LoVo (cell line): Measurements from ENCODE around the gene LORICRIN.
"Not testable (repeated sequence)": the region's sequence is repeated elsewhere in the genome, so short reads cannot be mapped to it uniquely, and the experiment has no call there.

Experiments used
- DNase-seq: peaks from one replicate; pipeline ENCODE4 v3.0.0-alpha.2; 2016; ENCODE audit warnings: low spot score

LORICRIN gene

DNA sequence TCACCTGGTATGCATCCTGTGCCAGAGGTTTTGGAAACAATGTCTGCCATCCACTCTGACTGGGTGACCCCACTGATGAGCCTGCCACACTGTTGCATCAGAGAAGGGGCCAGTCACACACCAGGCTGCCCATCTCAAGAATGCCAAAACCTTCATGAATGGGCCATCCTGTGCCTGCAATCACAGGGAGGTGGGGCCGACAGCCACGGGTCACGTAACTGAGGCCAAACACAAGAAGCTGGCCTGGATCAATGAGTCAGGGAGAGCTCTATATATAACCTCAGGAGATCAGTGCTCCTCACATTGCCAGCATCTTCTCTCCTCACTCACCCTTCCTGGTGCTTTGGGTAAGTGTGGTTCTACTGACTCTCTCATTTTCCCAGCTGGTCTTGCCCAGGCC is at the start of gene LORICRIN:
Gene LORICRIN, plus strand, starts transcription at position 301 of the 400 bp plus-strand sequence. CDS start 1,263 bp downstream, outside the sequence.
- no peak for DNase-seq

DNA sequence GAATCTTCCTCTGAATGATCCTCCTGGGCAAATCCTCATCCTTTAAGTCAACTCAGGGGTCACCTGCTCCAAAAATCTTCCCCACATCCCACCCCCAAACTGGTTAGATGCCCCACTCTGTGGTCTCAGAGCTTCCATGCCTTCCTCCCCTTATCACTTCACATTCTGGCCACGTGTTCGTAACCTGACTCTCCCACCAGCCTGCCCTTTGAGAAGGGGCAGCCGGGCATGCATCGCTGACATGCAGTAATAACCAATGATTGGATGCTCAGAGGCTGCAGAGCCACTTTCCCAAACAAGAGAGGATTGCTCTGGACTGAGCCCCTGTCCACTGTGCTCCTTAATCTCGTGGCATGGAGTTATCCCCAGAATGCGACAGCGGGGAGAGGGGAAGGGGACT is 49.3 kb upstream of the LORICRIN start:
- DNase-seq: no peak

- DNase-seq: no peak
Observed at GRCh38 chr1:153212201-153212600, 47.3 kb upstream of the LORICRIN start.

GRCh38 chr1:153213519-153213918 is 46.0 kb upstream of the LORICRIN start:
- DNase-seq: no peak

GRCh38 chr1:153217212-153217611 is 42.3 kb upstream of the LORICRIN start, which contains the start of gene PRR9:
Gene PRR9 (plus strand): TSS chr1:153217584. CDS start chr1:153218145, 561 bp downstream.
- DNase-seq: no peak

DNA sequence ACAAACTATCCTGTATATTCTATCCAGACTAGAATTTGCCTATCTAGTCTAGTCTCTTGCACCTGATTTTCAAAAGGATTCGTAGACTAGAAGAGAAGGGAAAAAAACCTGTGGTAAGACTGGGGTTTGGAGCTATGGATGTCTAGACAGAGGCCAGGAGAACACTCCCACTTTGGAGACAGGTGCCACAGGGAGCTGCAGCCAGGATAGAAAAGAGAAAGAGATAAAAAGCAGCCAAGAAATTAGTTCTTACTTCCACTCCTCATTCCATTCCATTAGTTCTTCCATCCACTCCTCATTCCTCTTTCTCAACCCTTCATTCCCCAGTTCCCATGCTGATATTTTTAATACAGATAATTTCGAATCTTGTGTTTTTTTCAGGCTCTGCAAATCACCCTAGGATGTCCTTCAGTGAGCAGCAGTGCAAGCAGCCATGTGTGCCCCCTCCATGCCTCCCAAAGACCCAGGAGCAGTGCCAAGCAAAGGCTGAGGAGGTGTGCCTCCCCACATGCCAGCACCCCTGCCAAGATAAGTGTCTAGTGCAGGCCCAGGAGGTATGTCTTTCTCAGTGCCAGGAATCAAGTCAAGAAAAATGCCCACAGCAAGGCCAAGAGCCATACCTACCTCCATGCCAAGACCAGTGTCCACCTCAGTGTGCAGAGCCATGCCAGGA is 41.6 kb upstream of the LORICRIN start:
- DNase-seq: no peak

DNA sequence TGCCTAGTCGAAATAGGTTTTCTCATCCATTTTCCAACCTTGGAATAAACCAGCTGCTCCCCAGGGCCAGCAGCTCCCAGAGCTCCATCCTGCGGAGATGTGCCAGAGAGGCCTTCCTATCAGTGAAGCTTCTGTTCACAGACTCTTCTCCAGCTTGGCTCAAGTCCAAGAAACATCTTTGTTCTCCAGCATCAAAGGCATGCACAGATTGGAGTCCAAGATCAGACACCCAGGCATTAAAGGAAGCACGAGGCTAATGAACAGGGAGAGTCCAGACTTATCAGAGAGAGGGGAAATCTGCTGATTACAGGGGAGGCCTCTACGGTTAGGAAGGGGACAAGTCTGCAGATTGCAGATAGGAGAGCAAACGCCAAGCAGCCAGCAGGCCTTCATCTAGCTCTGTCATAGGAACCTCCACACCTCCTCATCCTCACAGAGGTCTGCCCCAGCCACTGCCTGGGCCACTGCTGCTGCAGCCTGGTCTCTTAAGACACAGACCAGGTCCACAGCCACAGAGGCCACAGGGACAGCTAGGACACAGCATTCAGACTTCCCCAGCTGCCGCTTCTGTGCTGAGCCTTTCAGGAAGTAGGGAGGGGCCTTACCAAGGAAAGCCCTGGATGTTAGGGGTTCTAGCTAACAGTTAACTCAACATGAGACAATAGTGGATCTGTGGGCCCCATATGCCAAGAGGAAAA is 38.7 kb upstream of the LORICRIN start:
- DNase-seq: no peak

GRCh38 chr1:153223040-153223891 is 36.2 kb upstream of the LORICRIN start:
- peak; percentile 36 for DNase-seq

- no peak for DNase-seq
Observed at GRCh38 chr1:153227810-153228209, 31.7 kb upstream of the LORICRIN start.

GRCh38 chr1:153228491-153228890 is 31.0 kb upstream of the LORICRIN start:
- DNase-seq: no peak

- not testable (repeated sequence) for DNase-seq
Observed at GRCh38 chr1:153229076-153229829, 30.2 kb upstream of the LORICRIN start.

GRCh38 chr1:153231363-153231762 is 28.1 kb upstream of the LORICRIN start:
- DNase-seq: peak; percentile 7

GRCh38 chr1:153231785-153232184 is 27.7 kb upstream of the LORICRIN start:
- DNase-seq: no peak

- DNase-seq: no peak
Observed at GRCh38 chr1:153232553-153232952, 26.9 kb upstream of the LORICRIN start.

- DNase-seq: no peak
Observed at GRCh38 chr1:153233448-153233847, 26.0 kb upstream of the LORICRIN start.

- no peak for DNase-seq
Observed at GRCh38 chr1:153238527-153238926, 21.0 kb upstream of the LORICRIN start.

- DNase-seq: no peak
Observed at GRCh38 chr1:153242160-153242559, 17.3 kb upstream of the LORICRIN start.

- no peak for DNase-seq
Observed at GRCh38 chr1:153245466-153245865, 14.0 kb upstream of the LORICRIN start.

GRCh38 chr1:153246018-153246417 is 13.5 kb upstream of the LORICRIN start:
- no peak for DNase-seq

- no peak for DNase-seq
Observed at GRCh38 chr1:153246825-153247224, 12.7 kb upstream of the LORICRIN start.

DNA sequence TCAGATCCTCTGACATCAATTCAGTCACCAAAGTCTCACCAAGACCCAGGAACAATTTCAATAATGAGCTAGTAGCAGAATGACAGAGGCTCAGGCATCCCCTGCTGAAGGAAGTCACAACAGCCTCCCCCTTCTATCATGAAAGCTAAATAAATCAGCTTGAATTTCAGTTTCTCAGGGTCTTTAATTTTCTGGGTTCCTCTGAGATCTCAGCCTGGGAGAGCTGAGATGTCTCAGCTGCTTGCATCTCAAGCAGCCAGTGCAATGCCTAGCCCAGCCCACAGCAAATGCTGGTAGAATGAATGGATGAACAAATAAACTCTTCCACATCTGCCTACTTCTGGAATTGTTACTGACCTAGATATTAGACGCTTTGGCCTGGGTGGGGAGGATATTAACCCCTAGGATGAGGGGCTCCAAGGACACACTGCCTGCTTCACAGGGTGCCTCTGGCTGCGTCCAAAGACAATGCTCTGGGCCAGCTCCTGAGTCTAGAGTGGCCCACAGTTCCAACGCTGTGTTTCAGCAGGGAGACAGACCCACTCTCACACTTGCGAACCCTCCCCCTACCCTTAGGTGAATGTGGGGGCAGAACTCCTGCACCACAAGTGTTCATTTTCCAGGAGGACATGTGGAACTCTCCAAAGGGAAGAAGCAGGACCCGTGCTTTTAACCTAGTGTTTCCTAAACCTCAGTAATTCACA is 11.2 kb upstream of the LORICRIN start:
- DNase-seq: no peak
